Keratinocyte (primary cell): Measurements from ENCODE around the gene ROBO2.

Experiments used
- EZH2 ChIP-seq: IDR thresholded peaks from one replicate; pipeline ENCODE4 v1.6.1; 2012; ENCODE audit warnings: inconsistent platforms, mild to moderate bottlenecking, low read length, moderate library complexity
- TF ChIP-seq, protein P1 (sequence below), 3 experiments: IDR thresholded peaks in 1 of 3; conservative IDR thresholded peaks in 1 of 3; optimal IDR thresholded peaks in 1 of 3; 2 replicates in 2 of 3; 3 replicates in 1 of 3; pipeline versions ENCODE3 to v1.5.1; 2011; ENCODE audit warnings: low read length in 3 of 3, mild to moderate bottlenecking in 3 of 3, moderate library complexity in 2 of 3, control low read depth in 1 of 3, inconsistent platforms in 1 of 3; ENCODE audit not compliant: insufficient read depth in 2 of 3; ENCODE audit errors: extremely low read depth in 1 of 3

DNA sequence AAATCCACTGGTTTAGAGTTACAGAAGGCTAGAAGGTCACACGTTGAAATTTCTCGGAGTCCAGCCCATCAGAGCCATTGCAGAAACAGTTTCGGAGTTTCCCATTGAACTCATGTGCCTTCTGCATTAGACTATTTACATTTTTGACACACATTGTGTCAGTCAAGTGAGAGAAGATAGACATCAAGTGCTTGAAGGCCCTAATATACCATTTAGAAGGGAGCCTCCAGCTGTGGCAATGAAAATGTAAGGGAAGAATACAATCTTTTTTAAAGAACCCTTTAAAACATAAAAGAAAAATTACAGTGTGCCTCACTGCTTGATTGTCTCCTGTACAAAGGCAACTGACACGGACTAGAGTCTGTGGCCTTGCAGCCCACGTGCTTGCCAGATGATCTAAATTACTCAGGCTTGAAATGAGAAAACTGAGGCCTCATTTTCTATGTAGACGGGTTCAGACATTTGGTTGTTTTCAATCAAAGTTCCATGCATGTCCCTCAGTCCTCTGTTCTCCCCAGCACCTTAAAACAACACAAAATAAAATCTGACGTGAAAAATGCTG lies 650.5 kb downstream of the ROBO2 start:
- TF ChIP-seq, protein P1, sequence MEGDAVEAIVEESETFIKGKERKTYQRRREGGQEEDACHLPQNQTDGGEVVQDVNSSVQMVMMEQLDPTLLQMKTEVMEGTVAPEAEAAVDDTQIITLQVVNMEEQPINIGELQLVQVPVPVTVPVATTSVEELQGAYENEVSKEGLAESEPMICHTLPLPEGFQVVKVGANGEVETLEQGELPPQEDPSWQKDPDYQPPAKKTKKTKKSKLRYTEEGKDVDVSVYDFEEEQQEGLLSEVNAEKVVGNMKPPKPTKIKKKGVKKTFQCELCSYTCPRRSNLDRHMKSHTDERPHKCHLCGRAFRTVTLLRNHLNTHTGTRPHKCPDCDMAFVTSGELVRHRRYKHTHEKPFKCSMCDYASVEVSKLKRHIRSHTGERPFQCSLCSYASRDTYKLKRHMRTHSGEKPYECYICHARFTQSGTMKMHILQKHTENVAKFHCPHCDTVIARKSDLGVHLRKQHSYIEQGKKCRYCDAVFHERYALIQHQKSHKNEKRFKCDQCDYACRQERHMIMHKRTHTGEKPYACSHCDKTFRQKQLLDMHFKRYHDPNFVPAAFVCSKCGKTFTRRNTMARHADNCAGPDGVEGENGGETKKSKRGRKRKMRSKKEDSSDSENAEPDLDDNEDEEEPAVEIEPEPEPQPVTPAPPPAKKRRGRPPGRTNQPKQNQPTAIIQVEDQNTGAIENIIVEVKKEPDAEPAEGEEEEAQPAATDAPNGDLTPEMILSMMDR (optimal IDR thresholded peaks at IDR 0.05 in 1 of 3, IDR thresholded peaks at IDR 0.05 in 1 of 3, conservative IDR thresholded peaks at IDR 0.05 in 1 of 3; ENCODE audit: extremely low read depth in 1 of 3, insufficient read depth in 2 of 3, low read length in 3 of 3) = no peak
- TF ChIP-seq EZH2 = no peak
